ENCODE results near the gene SPATA2.
A peak's percentile ranks its signal among the peaks of the same experiment; 100 is the strongest.

SPATA2 gene

GRCh38 chr20:49935746-49936152 lies 20.4 kb upstream of the SPATA2 start:
- DNase-seq: no peak

GRCh38 chr20:49929142-49929494 lies 13.8 kb upstream of the SPATA2 start:
- DNase-seq: no peak

- peak; percentile 53 to 79 (median 66) for DNase-seq
Observed at GRCh38 chr20:49928411-49929141, 13.2 kb upstream of the SPATA2 start.

- DNase-seq: no peak
Observed at GRCh38 chr20:49925901-49926454, 10.6 kb upstream of the SPATA2 start.

GRCh38 chr20:49924247-49924646 lies 8.9 kb upstream of the SPATA2 start:
- DNase-seq: no peak

GRCh38 chr20:49919461-49919860 lies 4.1 kb upstream of the SPATA2 start:
- DNase-seq: no peak

- DNase-seq: no peak
Observed at GRCh38 chr20:49919009-49919408, 3.7 kb upstream of the SPATA2 start.

- DNase-seq: no peak
Observed at GRCh38 chr20:49918446-49918845, 3.1 kb upstream of the SPATA2 start.

GRCh38 chr20:49916146-49917002 lies 1.0 kb upstream of the SPATA2 start:
- DNase-seq: peak in 1 of 5 experiments; percentile 31

- DNase-seq: no peak
Observed at GRCh38 chr20:49915118-49915379, 280 bp downstream of the SPATA2 start.

- peak in 1 of 5 experiments; percentile 34 for DNase-seq
Observed at GRCh38 chr20:49914310-49915117, 815 bp downstream of the SPATA2 start.

GRCh38 chr20:49913399-49914047 lies 1.8 kb downstream of the SPATA2 start:
- DNase-seq: no peak

- no peak for DNase-seq
Observed at GRCh38 chr20:49910340-49910706, 5.0 kb downstream of the SPATA2 start.

GRCh38 chr20:49909499-49910339 lies 5.6 kb downstream of the SPATA2 start:
- no peak for DNase-seq

- no peak for DNase-seq
Observed at GRCh38 chr20:49908258-49908565, 7.1 kb downstream of the SPATA2 start.

GRCh38 chr20:49907405-49908257 lies 7.7 kb downstream of the SPATA2 start:
- no peak for DNase-seq

- no peak for DNase-seq
Observed at GRCh38 chr20:49906615-49907154, 8.6 kb downstream of the SPATA2 start.

- no peak for DNase-seq
Observed at GRCh38 chr20:49906101-49906604, 9.2 kb downstream of the SPATA2 start.

- no peak for DNase-seq
Observed at GRCh38 chr20:49905415-49906091, 9.8 kb downstream of the SPATA2 start.
